Measurements from ENCODE around the gene NT5C1A.

NT5C1A gene

GRCh38 chr1:39657923-39658485 is 13.9 kb downstream of the NT5C1A start:
- DNase-seq, result peak; percentile 44

DNA sequence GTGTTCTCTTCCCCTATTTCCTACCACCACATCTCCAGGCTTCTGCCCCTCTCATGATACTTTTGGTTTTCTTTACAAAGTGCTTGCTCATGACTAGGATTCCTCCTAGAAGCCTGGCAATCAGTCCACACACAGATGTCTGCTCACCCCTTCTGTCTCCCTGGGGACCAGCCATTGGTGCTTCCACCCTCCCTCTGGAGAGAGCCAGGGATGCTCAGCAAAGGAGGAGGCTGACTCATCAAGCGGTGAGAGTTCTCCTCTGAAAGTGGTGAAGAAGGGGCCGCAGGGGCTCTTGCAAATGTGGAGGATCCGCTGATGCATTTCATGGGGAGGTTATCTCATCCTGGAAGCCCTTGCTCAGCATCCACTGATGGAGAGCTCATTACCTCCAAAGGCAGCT is 14.5 kb downstream of the NT5C1A start:
- DNase-seq, result no peak

GRCh38 chr1:39656391-39656790 is 15.5 kb downstream of the NT5C1A start:
- DNase-seq, result no peak

DNA sequence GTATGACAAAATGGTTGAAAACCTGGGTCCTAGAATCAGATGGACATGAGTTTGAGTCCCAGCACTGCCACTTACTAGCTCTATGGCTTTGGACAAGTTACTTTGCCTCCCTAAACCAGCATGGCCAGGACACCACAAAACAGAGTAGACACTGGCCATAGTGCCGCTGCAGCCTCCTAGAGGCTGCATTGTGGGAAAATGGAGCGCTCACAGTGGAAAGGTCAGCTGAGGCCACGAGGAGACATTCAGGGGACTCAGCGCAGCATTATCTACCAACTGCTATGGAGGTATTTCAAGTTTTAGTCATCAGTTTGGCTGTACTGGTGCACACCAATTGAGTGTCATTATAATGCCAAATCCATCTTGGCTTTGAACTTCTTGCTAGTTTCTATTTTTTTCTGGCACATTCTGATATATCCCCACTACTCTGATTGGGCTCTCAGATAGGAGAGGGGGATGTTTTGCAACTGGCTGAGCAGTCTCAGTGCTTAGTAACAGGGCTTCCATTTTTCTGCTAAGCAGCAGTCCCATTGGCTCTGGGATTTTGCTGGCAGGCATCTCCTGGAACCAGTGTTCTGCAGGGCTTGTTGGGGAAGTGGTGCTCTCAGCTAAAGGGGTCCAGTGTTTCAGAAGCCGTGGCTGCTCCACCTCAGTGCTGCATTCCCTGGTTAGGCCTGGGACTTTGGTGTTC is 16.2 kb downstream of the NT5C1A start:
- no peak for DNase-seq

GRCh38 chr1:39654291-39654690 is 17.6 kb downstream of the NT5C1A start:
- no peak for DNase-seq

GRCh38 chr1:39653546-39654031 is 18.3 kb downstream of the NT5C1A start:
- DNase-seq, result peak; percentile 60

GRCh38 chr1:39652554-39652953 is 19.4 kb downstream of the NT5C1A start:
- DNase-seq, result no peak

DNA sequence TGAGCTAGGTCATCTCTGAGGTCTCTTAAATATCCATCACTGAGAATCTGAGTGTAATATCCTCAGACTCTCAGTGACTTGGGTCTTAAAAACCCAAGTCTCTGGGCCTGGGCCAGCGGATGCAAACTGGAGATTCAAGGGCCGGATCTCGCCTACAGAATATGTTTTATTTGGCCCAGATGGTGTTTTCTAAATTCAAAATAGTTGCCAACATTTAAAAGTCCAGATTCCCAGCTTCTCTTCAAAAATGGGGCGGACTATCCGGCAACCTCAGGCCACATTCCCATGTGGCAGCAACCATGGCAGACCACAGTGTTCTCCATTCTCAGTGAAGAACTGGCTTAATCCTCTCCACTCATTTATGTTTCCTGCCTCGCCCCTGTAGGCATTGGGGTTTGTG is 19.8 kb downstream of the NT5C1A start:
- DNase-seq, result no peak

DNA sequence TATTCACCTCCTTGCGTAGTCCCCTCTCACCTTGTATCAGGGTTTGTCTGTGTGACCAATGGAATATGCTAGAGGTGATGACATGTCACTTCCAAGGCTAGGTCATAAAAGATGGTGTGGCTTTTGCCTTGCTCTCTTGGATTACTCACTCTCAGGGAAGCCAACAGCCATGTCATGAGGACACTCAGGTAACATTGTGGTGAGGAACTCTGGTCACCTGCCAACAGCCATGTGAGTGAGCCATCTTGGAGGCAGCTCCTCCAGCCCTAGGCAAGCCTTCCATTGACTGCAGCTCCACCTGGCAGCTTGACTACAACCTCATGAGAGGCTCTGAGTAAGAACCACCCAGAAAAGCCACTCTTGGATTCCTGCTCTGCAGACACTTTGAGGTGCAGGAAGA is 21.5 kb downstream of the NT5C1A start:
- DNase-seq, result no peak

DNA sequence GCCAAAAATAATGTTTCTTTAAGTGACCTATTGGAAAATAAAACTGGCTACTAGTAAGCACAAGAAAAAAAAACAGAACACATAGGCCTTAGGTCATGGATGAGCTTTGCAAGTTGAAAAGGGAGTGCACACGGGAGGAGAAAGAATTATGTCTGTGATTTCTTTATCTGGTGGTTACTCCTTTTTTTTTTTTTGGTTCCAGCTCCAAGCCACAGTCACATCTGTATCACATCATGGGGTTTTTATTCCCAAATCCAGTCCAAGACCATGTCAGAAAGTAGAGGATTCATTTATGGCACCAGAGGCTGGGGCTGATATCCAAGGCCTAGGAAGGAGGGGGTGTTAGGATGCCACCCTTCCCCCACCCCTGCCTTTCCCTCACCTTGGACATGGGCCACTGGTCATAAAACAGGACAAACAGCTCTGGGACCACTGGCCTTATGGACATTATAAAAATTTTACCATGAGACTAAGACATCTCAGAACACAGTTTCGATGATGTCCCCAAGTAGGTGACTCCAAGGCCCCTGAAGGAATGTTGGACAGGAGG is 22.2 kb downstream of the NT5C1A start:
- DNase-seq, result no peak

DNA sequence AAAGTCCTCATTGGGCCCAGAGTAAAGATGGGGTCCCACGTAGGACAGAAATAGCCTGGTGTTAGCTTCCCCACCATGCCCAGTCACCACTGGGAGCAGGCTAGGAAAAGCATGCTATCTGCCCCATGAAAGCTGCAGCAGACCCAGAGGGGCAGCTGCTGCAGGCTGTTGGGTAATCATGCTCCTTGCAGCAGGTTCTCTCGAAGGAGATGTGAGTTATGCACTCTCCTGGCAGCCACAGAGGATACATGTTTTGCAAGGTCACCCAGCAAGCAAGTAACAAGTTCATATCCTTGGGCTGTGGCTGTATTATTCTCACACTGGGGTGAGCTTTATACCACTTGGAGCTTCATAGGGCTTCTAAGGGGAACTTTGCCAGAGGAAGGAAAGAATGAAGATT is 23.4 kb downstream of the NT5C1A start:
- no peak for DNase-seq

DNA sequence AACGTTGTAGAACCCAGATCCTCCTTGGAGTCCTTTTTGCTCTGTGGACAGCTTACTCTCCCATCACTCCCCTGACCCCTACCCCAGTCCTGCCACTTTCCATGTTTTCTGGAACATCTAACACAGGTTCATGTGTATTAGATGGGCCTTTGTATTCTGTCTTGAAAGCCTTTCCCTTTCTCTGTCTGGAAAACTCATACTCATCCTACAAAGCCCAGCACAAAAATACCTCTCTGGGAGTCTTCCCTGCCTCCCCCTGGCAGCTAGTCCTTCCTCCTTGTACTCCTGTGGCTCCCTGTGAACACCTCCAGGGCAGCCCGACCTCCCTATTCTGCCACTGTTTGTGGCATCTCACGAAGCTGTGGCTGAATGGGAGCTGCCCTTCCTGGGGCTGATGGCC is 24.7 kb downstream of the NT5C1A start:
- DNase-seq, result no peak

DNA sequence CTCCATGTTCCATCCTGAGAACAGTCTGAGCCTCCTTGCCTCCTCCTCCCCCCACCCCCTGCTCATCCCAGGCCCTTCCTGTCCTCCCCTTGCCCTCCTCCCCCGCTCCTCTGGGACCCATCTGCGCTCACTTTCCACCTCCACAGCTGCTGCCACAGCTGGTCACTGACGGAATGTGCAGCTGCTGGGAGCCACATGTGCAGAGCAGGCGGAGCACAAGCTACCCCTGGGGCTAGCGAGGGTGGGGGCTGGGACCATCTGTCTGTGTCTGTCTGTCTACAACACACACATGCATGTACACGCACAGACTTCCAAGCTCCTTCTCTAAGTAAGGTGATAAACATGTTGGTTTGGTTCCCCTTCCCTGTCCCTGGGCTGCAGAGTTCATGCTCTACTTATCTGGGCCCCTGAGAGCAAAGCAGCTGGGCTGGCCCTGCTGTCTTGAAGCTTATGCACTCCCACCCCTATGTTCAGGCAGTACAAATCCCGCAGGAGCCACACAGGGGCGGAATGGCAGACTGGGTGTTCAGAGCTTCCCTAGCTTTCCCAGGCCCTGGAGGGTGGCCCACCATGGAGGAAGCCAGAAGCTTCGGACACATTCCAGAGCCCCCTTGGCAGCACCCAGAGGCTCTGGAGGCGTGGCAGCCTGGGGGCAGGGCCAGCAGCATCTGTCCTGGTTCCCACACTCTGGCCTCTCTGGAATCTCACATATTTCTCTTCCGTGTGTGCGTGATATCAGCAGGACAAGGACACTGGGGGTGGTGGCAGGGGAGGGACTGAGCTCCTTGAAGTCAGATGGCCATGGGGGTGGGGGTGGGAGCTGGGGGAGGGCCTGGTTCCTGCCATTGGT is 25.4 kb downstream of the NT5C1A start:
- no peak for DNase-seq

DNA sequence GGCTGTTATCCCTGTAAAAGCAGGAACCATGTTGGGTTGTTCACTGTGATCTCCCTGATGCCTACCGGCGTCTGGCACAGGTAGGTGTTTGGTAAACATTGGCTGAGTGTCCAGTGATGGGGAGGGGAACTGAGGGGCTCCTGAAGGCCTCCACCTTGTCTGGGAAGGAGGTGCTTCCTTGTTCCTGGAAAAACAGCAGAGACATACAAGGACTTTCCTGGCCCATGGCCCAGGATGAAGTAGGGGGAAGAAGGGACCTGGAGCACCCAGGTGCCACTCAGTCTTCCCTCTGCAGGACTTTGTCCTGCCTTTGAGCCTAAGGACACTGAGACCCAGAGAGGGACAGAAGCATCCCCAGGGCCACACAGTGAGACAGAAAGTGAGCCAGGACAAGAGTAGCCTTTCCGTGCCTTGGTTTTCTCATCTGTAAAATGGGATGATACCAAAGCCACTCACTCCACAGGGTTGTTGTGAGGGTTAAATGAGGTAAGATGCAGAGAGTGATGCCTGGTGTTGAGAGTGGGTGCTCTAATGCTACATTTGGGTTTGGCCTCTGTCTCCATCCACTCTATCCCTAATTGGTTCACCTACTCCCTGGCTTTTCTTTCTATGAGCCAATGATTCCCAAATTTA is 26.4 kb downstream of the NT5C1A start:
- DNase-seq, result no peak

DNA sequence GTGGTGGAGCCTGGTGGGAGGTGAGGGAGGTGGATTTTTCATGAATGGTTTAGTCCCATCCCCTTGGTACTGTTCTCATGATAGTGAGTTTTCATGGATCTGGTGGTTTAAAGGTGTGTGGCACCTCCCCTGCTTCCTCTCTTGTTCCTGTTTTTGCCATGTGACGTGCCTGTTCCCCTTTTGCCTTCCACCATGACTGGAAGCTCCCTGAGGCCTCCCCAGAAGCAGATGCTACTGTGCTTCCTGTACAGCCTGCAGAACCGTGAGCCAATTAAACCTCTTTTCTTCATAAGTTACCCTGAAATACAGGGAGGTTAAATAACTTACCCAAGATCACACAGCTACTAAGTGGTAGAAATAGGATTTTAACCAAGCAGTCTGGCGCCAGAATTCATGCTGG is 28.2 kb downstream of the NT5C1A start:
- no peak for DNase-seq

- no peak for DNase-seq
These were observed 29.1 kb downstream of the NT5C1A start for GRCh38 chr1:39642796-39643195.

GRCh38 chr1:39640861-39641260 is 31.0 kb downstream of the NT5C1A start:
- no peak for DNase-seq

GRCh38 chr1:39639305-39640130 is 32.4 kb downstream of the NT5C1A start, which contains the start of gene HEYL:
Gene HEYL (minus strand): TSS chr1:39639643. CDS start chr1:39639625, 18 bp downstream.
- DNase-seq, result peak; percentile 54

- no peak for DNase-seq
These were observed 33.0 kb downstream of the NT5C1A start for GRCh38 chr1:39638965-39639304.

- no peak for DNase-seq
These were observed 34.5 kb downstream of the NT5C1A start for GRCh38 chr1:39637361-39637760.

DNA sequence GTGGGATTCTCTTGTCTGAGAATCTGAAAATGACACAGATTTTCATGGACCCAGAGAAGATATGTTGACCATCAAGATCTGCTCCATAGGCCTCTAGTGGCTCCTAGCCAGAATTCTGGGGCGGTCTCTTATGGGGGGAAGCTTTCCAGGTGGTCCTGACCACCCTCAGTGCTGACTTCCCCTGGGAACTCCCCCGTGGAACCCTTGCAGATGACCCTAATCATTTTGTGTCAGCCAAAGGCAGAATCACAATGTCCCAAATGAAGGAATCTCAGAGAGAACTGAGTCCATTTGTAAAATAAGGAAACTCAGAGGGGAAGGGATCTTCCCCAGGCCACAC is 36.1 kb downstream of the NT5C1A start:
- DNase-seq, result no peak

DNA sequence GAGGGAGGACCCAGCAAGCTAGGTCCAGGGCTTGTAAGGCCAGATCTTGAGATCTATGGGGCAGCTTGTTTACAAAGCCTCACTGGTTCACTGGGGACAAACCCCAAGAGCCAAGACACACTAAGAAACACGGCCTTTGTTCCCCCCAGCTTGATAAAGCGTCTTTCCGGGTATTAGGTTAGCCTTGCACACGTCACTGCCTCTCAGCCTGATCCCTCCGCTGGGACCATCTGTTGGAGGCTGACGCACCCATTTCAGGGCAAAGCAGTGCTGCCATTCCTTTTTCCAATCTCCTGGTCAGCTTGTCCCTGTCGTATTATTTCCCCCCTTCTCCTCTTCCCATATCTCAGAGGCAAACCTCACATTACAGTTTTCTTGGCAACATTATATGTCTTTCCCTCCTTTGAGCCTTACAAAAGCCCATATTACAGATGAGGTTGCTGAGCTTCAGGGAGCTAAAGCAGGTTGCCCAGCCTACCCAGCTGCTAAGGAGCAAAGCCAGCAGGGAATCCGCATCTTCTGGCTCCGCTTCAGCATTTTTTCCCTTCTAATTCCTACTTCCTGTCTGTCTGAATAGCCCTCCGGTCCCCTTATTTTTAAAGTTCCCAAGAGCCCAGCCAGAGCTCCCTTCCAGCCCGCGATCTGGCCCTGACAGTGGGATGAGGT is 36.6 kb downstream of the NT5C1A start:
- no peak for DNase-seq

Data from activated effector memory CD4-positive, alpha-beta T cell treated with Interleukin-2 at 50 U/mL for 16 hours (primary cell).